Choroid plexus epithelial cell (primary cell): ENCODE measurements around the gene HCN2.

ENCODE experiments used
- DNase-seq: peaks from one replicate; pipeline ENCODE4 v3.0.0-alpha.2; 2010; ENCODE audit warnings: low read depth
- H3K4me3 ChIP-seq: 2 replicates; pipeline ENCODE4 v1.5.1; 2011; ENCODE audit warnings: low read depth, mild to moderate bottlenecking, control low read depth, low read length, moderate library complexity
- TF ChIP-seq, protein P1 (sequence below): conservative IDR thresholded peaks from 2 replicates; pipeline ENCODE4 v1.5.1; 2011; ENCODE audit warnings: low read depth, mild to moderate bottlenecking, control low read depth, inconsistent platforms, low read length, moderate library complexity

Gene HCN2

DNA sequence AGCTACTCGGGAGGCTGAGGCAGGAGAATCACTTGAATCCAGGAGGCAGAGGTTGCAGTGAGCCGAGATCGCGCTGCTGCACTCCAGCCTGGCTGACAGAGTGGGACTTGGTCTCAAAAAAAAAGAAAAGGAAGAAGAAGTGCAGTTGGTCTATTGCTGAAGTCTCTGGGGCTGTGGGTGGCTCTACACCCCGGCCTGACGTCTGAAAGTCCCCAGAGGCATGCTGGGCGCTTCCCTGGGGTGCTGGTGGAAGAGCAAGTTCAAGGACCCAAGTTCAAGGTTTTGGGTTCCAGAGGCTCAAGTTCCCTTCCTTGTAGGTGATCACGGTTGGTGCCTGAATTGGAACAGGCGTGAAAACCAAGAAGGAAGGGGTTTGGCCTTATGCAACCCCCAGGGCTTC, 3.8 kb downstream of the HCN2 start:
- TF ChIP-seq, protein P1, sequence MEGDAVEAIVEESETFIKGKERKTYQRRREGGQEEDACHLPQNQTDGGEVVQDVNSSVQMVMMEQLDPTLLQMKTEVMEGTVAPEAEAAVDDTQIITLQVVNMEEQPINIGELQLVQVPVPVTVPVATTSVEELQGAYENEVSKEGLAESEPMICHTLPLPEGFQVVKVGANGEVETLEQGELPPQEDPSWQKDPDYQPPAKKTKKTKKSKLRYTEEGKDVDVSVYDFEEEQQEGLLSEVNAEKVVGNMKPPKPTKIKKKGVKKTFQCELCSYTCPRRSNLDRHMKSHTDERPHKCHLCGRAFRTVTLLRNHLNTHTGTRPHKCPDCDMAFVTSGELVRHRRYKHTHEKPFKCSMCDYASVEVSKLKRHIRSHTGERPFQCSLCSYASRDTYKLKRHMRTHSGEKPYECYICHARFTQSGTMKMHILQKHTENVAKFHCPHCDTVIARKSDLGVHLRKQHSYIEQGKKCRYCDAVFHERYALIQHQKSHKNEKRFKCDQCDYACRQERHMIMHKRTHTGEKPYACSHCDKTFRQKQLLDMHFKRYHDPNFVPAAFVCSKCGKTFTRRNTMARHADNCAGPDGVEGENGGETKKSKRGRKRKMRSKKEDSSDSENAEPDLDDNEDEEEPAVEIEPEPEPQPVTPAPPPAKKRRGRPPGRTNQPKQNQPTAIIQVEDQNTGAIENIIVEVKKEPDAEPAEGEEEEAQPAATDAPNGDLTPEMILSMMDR = no peak
- no peak overlapping the region for H3K4me3 ChIP-seq
- no peak for DNase-seq

DNA sequence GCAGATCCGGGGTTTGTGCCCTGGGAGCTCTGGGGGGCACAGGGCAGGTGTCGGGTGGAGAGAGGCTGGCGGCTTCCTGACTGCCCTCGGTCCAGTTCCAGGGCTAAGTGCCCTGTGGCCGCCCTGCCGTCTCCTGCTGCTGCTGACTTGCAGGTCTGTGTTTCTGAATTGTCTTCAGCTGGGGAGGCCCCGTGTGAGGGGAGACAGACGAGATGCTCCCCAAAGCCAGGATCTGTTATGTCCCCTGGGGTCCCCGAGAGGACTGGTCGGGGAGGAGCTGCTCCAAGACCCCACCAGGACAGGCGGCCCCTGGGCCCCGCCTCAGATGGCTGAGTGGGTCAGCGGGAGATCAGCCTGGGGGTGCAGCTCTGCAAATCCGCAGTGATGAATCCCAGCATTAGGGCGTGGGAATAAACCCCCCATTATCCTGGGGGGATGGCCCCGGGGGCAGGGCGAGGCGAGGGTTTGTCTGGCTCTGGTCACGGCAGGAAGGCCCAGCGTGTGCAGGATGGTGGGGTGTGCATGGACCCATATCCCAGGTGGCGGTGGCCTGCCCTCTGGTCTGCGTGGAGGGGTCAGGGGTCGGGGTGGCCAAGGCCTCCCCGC, 4.7 kb downstream of the HCN2 start:
- no peak overlapping the region for H3K4me3 ChIP-seq
- DNase-seq = no peak
- TF ChIP-seq, protein P1 = no peak

DNA sequence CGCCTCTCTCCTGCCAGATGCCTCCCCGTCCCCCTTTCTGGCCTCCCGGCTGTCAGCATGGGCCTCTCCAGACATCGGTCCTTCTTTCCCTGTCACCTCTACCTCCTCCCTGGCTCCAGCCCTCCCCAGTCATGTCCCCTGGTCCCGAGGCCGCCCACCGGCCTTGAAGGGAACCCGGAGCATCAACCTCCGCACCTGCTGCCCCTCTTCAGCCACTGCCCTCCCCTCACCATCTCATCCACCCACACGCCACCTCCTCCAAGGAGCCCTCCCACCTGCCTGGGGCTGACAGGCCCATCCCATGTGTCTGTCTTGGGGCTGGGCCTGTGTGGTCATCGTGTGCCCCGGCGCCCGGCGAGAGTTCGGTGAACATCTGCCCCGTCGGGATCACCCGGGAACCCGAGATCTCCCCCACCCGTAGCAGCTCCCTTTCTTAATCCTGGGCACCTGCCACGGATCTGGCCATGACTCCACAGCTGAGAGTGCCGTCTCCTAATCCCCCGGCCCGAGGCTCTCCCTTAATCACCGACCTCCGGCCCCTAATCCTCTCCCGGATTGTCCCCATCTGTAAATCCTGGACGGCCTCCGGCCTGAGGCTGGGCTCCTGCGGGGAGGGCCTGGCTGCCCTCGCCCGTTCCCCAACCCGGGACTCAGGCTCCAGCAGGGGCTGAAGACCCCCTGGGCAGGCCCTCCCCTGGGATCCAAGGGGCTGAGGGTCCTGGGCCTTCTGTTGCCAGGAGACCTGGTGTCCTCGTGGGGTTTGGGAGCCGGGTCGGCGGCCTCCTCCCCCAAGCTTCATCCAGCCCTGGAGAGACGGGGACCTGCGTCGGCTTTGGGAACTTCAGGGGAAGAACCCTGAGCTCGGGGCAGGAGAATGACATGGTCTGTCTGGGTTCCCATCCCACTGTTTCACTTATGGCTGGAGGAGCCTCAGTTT, 5.9 kb downstream of the HCN2 start:
- H3K4me3 ChIP-seq = no peak overlapping the region
- TF ChIP-seq, protein P1 = no peak
- DNase-seq = no peak

DNA sequence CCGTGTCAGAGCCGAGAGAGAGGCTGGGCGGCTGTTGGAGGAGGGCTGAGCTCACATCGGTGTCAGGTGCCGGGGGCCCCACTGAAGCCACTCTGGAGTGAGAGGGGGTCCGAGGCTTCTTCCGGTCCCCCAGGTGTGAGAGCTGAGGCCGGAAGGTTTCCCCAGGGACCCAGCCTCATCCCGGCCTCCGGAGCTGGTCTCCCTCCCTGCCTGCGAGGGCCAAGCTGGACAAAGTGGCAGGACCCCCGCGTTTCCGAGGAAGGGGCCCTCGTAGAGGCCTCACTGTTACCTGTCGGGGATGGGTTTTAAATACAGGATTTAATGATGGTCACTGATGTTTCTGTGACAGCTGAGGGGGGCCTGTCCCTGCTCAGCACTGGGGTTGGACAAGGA, 6.6 kb downstream of the HCN2 start:
- H3K4me3 ChIP-seq = no peak overlapping the region
- TF ChIP-seq, protein P1 = no peak
- no peak for DNase-seq

DNA sequence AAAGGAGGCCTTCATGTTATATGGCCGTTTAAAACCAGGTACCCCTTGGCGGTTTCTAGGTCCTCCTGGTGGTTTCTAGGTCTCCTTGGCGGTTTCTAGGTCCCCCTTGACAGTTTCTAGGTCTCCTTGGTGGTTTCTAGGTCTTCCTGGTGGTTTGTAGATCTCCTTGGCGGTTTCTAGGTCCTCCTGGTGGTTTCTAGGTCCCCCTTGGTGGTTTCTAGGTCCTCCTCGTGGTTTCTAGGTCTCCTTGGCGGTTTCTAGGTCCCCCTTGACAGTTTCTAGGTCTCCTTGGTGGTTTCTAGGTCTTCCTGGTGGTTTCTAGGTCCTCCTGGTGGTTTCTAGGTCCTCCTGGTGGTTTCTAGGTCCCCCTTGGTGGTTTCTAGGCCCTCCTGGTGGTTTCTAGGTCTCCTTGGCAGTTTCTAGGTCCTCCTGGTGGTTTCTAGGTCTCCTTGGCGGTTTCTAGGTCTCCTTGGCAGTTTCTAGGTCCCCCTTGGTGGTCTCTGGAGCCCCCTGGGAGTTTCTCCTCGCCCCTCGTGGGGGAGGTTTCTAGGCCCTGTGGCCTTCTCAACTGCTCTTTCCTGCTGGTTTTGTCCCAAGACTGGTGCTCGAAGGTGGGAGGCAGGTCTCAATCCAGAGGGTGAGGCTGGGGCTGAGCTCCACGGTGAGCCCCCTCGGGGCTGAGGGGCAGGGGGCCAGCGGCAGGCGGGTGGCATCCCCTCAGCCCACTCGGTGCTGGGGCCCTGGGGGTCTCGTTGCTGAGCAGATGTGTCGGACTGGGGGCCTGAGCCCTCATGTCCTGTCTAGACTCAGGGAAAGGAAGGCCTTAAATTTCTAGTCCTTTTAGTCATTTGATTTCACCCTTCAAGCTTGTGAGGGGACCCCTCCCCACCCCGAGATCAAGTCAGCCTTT, 8.0 kb downstream of the HCN2 start:
- no peak overlapping the region for H3K4me3 ChIP-seq
- no peak for DNase-seq
- TF ChIP-seq, protein P1 = no peak

DNA sequence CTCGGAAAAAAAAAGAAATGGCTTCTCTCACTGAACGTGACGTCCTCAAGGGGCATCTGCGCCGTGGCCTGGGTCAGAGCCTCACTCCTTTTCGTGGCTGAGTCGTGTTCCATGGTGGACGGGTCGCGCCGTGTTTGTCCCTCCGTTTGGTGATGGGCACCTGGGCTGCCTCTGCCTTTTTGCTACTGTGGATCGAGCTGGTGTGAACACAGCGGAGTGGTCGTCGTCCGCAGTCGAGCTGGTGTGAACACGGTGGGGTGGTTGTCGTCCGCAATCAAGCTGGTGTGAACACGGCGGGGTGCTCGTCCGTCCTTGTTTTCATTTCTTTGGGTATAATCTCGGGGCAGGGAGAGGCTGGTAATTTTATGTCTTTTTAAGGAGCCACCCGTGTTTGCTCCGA, 11.6 kb downstream of the HCN2 start:
- H3K4me3 ChIP-seq = no peak overlapping the region
- DNase-seq = no peak
- TF ChIP-seq, protein P1 = no peak
